ENCODE data around the gene KIAA0586. TPM values are rescaled to one million over a fixed set of nuclear protein-coding genes. Genes with fewer than 3 reads are reported as not detected.

Gene KIAA0586
- total and polyA plus RNA-seq, 2 of the 13 experiments (the other 11 are each of a cell fraction or from before 2014, with no cell fraction given) = 12.6 to 25.2 TPM

DNA sequence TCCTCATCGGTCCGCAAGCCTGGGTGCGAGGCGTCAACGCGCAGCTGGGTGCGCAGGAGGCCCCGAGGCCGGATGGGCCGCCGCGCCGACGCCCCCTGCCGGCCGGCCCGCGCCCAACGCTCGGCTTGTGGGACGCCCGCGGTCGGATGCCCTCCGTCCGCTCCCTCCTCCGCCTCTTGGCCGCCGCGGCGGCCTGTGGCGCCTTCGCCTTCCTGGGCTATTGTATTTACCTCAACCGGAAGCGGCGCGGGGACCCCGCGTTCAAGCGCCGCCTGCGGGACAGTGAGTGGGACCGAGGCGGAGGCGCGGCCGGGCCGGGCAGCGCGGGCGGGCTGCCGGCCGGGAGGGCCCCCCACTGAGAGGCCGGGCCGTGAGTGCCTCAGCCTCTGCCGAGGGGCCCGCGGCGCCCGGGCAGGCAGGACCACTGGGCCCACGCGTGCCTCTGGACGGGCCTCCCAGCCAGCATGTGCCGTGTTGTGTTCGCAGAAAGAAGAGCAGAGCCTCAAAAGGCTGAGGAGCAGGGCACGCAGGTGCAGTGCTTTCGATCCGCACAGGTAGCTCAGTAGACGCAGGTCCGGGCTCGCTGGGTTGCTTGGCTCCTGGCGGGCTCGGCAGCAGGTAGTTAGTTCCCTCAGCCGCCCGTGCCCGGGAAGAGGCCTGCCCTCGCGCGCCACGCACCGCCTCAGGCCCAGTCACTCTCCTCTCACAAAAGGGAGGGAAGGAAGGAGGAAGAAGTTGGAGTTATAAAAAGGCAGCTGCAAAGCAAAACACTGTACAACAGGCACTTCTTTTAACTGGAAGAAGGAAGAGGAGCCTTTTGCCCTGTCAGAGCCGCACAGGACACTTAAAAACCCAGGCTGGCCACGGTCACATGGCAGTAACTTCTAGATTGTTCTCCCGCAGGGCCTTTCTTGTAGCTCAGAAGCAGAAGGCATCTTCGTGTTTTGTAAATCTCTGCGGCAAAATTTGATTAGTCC is 31.4 kb upstream of the KIAA0586 start, which contains the start of gene TOMM20L (continued):
- peak; percentile 84 for TF ChIP-seq ZNF574 (CRISPR knock-in tag; IDR thresholded peaks at IDR 0.05)
- peak; percentile 69; the same call in 1 of the 2 replicates for TF ChIP-seq ESRRA (CRISPR knock-in tag; IDR thresholded peaks at IDR 0.05; ENCODE audit: low read depth)
- TF ChIP-seq, protein P1, sequence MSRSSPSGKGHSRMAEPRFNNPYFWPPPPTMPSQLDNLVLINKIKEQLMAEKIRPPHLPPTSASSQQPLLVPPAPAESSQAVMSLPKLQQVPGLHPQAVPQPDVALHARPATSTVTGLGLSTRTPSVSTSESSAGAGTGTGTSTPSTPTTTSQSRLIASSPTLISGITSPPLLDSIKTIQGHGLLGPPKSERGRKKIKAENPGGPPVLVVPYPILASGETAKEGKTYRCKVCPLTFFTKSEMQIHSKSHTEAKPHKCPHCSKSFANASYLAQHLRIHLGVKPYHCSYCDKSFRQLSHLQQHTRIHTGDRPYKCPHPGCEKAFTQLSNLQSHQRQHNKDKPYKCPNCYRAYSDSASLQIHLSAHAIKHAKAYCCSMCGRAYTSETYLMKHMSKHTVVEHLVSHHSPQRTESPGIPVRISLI (CRISPR knock-in tag; IDR thresholded peaks at IDR 0.05; ENCODE audit: borderline replicate concordance) = peak; percentile 7; the same call in 1 of the 2 replicates
- TF ChIP-seq TAF15 (IDR thresholded peaks at IDR 0.05; ENCODE audit: low read depth, low read length, poor library complexity, severe bottlenecking) = no peak
- TF ChIP-seq, protein P2, sequence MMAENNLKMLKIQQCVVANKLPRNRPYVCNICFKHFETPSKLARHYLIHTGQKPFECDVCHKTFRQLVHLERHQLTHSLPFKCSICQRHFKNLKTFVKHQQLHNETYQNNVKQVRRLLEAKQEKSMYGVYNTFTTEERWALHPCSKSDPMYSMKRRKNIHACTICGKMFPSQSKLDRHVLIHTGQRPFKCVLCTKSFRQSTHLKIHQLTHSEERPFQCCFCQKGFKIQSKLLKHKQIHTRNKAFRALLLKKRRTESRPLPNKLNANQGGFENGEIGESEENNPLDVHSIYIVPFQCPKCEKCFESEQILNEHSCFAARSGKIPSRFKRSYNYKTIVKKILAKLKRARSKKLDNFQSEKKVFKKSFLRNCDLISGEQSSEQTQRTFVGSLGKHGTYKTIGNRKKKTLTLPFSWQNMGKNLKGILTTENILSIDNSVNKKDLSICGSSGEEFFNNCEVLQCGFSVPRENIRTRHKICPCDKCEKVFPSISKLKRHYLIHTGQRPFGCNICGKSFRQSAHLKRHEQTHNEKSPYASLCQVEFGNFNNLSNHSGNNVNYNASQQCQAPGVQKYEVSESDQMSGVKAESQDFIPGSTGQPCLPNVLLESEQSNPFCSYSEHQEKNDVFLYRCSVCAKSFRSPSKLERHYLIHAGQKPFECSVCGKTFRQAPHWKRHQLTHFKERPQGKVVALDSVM (CRISPR knock-in tag; IDR thresholded peaks at IDR 0.05) = peak; percentile 83
- 0 out of 2 replicates have a peak, but pooled peaks have one; percentile 47 for TF ChIP-seq MTF1 (CRISPR knock-in tag; IDR thresholded peaks at IDR 0.05)
- TF ChIP-seq, protein P3, sequence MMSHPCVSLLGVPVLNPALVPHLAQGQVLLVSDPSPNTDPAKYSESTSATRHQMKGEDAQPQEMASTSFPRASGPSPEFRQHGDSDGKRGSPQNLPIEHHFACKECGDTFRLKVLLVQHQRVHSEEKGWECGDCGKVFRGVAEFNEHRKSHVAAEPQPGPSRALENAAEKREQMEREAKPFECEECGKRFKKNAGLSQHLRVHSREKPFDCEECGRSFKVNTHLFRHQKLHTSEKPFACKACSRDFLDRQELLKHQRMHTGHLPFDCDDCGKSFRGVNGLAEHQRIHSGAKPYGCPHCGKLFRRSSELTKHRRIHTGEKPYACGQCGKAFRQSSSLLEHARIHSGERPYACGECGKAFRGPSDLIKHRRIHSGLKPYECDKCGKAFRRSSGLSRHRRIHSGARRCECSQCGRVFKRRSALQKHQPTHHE (CRISPR knock-in tag; IDR thresholded peaks at IDR 0.05; ENCODE audit: borderline replicate concordance) = 0 out of 2 replicates have a peak, but pooled peaks have one; percentile 27
- TF ChIP-seq ZBTB4 (CRISPR knock-in tag; IDR thresholded peaks at IDR 0.05; ENCODE audit: borderline replicate concordance) = peak; percentile 19; the same call in 1 of the 2 replicates
- no peak for TF ChIP-seq ZNF296 (CRISPR knock-in tag; conservative IDR thresholded peaks at IDR 0.05)
- 0 out of 2 replicates have a peak, but pooled peaks have one; percentile 17 for TF ChIP-seq HOXA5 (CRISPR knock-in tag; IDR thresholded peaks at IDR 0.05)
- 0 out of 2 replicates have a peak, but pooled peaks have one; percentile 9 for TF ChIP-seq ZNF552 (CRISPR knock-in tag; IDR thresholded peaks at IDR 0.05; ENCODE audit: borderline replicate concordance)
- TF ChIP-seq, protein P4, sequence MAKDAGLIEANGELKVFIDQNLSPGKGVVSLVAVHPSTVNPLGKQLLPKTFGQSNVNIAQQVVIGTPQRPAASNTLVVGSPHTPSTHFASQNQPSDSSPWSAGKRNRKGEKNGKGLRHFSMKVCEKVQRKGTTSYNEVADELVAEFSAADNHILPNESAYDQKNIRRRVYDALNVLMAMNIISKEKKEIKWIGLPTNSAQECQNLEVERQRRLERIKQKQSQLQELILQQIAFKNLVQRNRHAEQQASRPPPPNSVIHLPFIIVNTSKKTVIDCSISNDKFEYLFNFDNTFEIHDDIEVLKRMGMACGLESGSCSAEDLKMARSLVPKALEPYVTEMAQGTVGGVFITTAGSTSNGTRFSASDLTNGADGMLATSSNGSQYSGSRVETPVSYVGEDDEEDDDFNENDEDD (CRISPR knock-in tag; IDR thresholded peaks at IDR 0.05; ENCODE audit: borderline replicate concordance) = peak; percentile 87; the same call in 1 of the 2 replicates
- TF ChIP-seq NR2C2 (CRISPR knock-in tag; IDR thresholded peaks at IDR 0.05; ENCODE audit: borderline replicate concordance) = peak; percentile 44; the same call in 1 of the 2 replicates

Measured in HepG2 (cell line).